Measurements from ENCODE around the gene TRIM31.

DNA sequence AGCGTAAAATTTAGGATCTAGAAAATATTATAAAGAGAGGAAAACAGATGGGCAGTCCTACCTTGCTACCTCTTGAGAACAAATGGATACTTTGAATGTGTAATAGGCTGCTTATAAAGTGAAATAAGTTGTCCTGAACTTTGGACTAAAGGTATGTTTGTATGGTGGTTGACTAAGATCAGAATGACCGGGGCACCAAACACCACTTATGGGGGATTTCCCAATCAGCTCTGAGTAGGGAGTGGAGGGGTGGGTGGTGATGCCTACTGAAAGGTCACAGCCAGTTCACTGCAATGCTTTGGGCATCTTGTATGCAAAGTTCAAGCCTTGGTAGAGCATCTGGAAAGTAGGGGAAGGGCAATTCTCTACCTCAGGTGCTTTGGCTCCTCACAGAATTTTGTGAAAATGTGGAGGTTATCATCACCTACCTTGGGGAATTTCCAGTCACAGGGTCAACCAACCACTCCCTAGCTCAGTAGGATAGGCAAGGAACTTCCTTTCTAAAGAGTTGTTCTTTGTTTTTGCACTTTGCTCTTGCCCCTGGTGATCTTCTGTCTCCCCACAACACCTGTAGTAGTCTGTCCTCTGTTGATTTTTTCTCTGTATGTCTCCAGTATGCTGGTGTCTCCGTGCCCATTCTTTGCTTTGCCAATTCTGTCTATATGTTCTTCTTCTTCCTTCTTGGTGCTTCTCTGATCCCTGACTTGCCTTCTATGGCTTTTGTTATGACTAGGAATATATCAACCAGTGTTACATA lies at the start of gene TRIM31:
- TF ChIP-seq, protein P1, sequence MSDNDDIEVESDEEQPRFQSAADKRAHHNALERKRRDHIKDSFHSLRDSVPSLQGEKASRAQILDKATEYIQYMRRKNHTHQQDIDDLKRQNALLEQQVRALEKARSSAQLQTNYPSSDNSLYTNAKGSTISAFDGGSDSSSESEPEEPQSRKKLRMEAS (IDR thresholded peaks at IDR 0.05; ENCODE audit: insufficient read depth, insufficient read length): no peak
- TF ChIP-seq POLR2AphosphoS5 (IDR thresholded peaks at IDR 0.05; ENCODE audit: insufficient read depth, low read depth, low read length) (no peak), POLR2A (IDR thresholded peaks at IDR 0.05; ENCODE audit: low read depth, low read length) (no peak), EZH2 (IDR thresholded peaks at IDR 0.05; ENCODE audit: borderline replicate concordance, low read depth, low read length, severe bottlenecking) (no peak), FOS (IDR thresholded peaks at IDR 0.05; ENCODE audit: borderline replicate concordance, insufficient read depth, low read length) (no peak), JUN (IDR thresholded peaks at IDR 0.05; ENCODE audit: borderline replicate concordance, insufficient read depth, insufficient read length, low read depth) (no peak), MYC (IDR thresholded peaks at IDR 0.05; ENCODE audit: low read depth, low read length) (no peak)
- TF ChIP-seq, protein P2, sequence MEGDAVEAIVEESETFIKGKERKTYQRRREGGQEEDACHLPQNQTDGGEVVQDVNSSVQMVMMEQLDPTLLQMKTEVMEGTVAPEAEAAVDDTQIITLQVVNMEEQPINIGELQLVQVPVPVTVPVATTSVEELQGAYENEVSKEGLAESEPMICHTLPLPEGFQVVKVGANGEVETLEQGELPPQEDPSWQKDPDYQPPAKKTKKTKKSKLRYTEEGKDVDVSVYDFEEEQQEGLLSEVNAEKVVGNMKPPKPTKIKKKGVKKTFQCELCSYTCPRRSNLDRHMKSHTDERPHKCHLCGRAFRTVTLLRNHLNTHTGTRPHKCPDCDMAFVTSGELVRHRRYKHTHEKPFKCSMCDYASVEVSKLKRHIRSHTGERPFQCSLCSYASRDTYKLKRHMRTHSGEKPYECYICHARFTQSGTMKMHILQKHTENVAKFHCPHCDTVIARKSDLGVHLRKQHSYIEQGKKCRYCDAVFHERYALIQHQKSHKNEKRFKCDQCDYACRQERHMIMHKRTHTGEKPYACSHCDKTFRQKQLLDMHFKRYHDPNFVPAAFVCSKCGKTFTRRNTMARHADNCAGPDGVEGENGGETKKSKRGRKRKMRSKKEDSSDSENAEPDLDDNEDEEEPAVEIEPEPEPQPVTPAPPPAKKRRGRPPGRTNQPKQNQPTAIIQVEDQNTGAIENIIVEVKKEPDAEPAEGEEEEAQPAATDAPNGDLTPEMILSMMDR (IDR thresholded peaks at IDR 0.05; ENCODE audit: extremely low read depth in 1 of 2, insufficient read depth in 1 of 2, low read depth in 1 of 2, low read length in 2 of 2): no peak

Measured in endothelial cell of umbilical vein (primary cell).